ENCODE results near the gene VWA5B2.

VWA5B2 gene

DNA sequence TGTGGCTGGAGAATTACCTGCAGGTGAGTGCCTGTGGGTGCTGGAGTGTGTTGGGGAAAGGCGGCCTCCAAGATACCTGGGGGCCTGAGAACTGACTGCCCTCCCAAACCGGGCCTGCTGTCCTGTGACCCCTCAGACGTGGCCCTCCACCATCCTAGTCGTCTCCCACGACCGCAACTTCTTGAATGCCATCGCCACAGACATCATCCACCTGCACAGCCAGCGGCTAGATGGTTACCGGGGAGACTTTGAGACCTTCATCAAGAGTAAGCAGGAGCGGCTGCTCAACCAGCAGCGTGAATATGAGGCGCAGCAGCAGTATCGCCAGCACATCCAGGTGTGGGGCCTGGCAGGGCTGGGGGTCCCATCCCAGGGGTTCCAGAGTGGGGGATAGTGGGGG lies 40.0 kb upstream of the VWA5B2 start:
- Histone ChIP-seq H3K36me3 (ENCODE audit: control insufficient read depth in 5 of 5, insufficient read depth in 5 of 5, low read length in 5 of 5) (peaks cover 18 to 72% (median 62%) of the 10 kb centered on the region in 5 donors), H3K9ac (ENCODE audit: low read length in 5 of 5) (no peak overlapping the region)

DNA sequence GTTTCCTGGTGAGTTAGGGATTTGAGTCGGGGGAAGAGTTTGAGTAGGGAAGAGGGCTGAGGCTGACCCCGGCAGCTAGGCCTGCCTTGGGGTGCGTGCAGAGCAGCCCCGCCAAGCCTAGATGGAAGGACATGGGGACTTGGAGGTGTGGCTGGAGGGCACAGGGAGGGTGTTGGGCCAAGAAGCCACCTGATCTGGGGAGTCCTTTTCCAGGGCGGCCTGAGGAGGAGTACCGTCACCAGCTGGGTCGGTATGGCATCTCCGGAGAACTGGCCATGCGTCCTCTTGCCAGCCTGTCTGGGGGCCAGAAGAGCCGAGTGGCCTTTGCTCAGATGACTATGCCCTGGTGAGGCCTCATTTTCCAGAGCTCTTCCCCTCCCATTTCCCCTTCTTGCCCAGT lies 36.5 kb upstream of the VWA5B2 start:
- Histone ChIP-seq H3K9me3 (ENCODE audit: control insufficient read depth in 5 of 5, low read length in 5 of 5) (no peaks in the 10 kb centered on the region), H3K27me3 (ENCODE audit: control insufficient read depth in 5 of 5, insufficient read depth in 4 of 5, low read length in 5 of 5) (no peaks in the 10 kb centered on the region), H3K27ac (ENCODE audit: low read depth, low read length) (no peak overlapping the region), H3K36me3 (ENCODE audit: control insufficient read depth in 5 of 5, insufficient read depth in 5 of 5, low read length in 5 of 5) (peaks cover 18 to 87% (median 83%) of the 10 kb centered on the region in 5 donors), H3K4me3 (ENCODE audit: low read depth in 1 of 5, low read length in 5 of 5) (no peak overlapping the region), H3K9ac (ENCODE audit: low read length in 5 of 5) (no peak overlapping the region), H3K4me1 (ENCODE audit: control insufficient read depth in 5 of 5, insufficient read depth in 5 of 5, low read length in 5 of 5) (peaks cover 0 to 10% (median 3%) of the 10 kb centered on the region in 5 donors)

More for the DNA sequence above, 40.0 kb upstream of the VWA5B2 start:
- H3K4me1 ChIP-seq (ENCODE audit: control insufficient read depth in 5 of 5, insufficient read depth in 5 of 5, low read length in 5 of 5): peaks cover 3 to 38% (median 24%) of the 10 kb centered on the region in 5 donors
- H3K27me3 ChIP-seq (ENCODE audit: control insufficient read depth in 5 of 5, insufficient read depth in 4 of 5, low read length in 5 of 5): no peaks in the 10 kb centered on the region
- no peak overlapping the region for H3K4me3 ChIP-seq (ENCODE audit: low read depth in 1 of 5, low read length in 5 of 5)
- no peak overlapping the region for H3K27ac ChIP-seq (ENCODE audit: low read depth, low read length)
- H3K9me3 ChIP-seq (ENCODE audit: control insufficient read depth in 5 of 5, low read length in 5 of 5): no peaks in the 10 kb centered on the region

DNA sequence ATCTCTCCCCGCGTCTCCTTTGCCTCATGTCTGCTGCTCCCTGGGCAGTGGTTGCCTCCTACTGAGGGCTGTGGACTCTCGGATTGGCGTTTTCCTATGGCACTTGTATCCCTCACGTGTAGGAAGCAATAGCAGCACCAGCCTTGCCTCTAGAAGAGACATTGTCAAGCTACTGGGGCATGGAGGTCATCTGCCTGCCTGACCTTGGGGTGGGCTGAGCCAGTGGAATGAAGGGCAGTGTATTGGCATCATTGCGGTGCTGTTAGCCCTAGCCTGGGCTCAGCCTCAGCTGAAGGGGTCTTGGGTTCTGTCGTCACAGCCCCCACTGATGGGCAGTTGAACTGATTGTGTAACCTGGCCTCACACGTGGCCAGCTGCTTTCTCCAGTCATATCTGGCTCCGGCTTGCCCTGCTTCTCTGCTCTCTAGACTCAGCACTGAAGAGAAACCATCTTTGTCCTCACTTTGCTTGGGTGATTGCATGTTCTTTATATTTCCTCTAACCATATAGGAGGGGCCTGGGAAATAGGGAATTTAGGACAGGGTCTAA lies 35.3 kb upstream of the VWA5B2 start:
- Histone ChIP-seq H3K9ac (ENCODE audit: low read length in 5 of 5) (no peak overlapping the region), H3K4me1 (ENCODE audit: control insufficient read depth in 5 of 5, insufficient read depth in 5 of 5, low read length in 5 of 5) (no peaks in the 10 kb centered on the region), H3K36me3 (ENCODE audit: control insufficient read depth in 5 of 5, insufficient read depth in 5 of 5, low read length in 5 of 5) (peaks cover 18 to 76% (median 72%) of the 10 kb centered on the region in 5 donors), H3K9me3 (ENCODE audit: control insufficient read depth in 5 of 5, low read length in 5 of 5) (no peaks in the 10 kb centered on the region), H3K27ac (ENCODE audit: low read depth, low read length) (no peak overlapping the region), H3K27me3 (ENCODE audit: control insufficient read depth in 5 of 5, insufficient read depth in 4 of 5, low read length in 5 of 5) (no peaks in the 10 kb centered on the region), H3K4me3 (ENCODE audit: low read depth in 1 of 5, low read length in 5 of 5) (no peak overlapping the region)

DNA sequence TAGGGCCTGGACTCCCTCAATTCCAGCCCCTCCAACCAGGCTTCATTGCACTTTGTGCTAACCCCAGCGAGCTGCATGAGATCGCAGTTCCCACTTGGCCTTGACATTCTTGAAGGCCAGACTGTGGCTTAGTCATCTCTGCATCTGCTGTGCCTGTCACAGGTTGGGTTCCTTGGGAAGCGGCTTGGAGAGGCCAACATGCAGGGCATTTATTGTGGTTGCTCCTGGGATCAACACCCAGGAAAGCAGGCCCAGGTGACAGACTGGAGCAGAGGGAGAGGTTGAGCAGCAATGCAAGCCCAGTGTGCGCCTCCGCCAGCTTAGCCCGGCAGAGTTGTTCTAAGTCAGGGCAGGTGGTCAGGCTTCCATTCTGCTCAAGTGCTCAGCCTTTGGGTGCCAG lies 32.8 kb upstream of the VWA5B2 start:
- Histone ChIP-seq H3K36me3 (ENCODE audit: control insufficient read depth in 5 of 5, insufficient read depth in 5 of 5, low read length in 5 of 5) (peaks cover 5 to 51% (median 48%) of the 10 kb centered on the region in 5 donors), H3K4me1 (ENCODE audit: control insufficient read depth in 5 of 5, insufficient read depth in 5 of 5, low read length in 5 of 5) (no peaks in the 10 kb centered on the region), H3K9ac (ENCODE audit: low read length in 5 of 5) (no peak overlapping the region), H3K27me3 (ENCODE audit: control insufficient read depth in 5 of 5, insufficient read depth in 4 of 5, low read length in 5 of 5) (no peaks in the 10 kb centered on the region), H3K27ac (ENCODE audit: low read depth, low read length) (no peak overlapping the region), H3K4me3 (ENCODE audit: low read depth in 1 of 5, low read length in 5 of 5) (no peak overlapping the region), H3K9me3 (ENCODE audit: control insufficient read depth in 5 of 5, low read length in 5 of 5) (no peaks in the 10 kb centered on the region)

DNA sequence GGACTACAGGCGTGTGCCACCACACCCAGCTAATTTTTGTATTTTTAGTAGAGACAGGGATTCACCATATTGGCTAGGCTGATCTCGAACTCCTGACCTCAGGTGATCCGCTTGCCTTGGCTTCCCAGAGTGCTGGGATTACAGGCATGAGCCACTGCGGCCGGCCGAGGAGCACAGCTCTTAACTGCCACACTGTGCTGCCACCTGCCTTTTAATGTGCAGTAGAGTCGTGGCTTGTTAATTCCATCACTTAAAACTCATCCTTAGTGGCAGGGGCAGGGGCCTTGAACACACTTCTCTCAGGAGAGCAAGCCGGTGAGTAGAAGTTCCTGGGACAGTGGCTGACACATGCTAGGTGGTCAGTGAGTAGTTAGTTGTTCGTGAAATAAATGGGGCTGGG lies 30.9 kb upstream of the VWA5B2 start:
- Histone ChIP-seq H3K9ac (ENCODE audit: low read length in 5 of 5) (no peak overlapping the region), H3K27me3 (ENCODE audit: control insufficient read depth in 5 of 5, insufficient read depth in 4 of 5, low read length in 5 of 5) (peaks cover 0 to under 1% (median 0%) of the 10 kb centered on the region in 5 donors), H3K4me1 (ENCODE audit: control insufficient read depth in 5 of 5, insufficient read depth in 5 of 5, low read length in 5 of 5) (no peaks in the 10 kb centered on the region), H3K4me3 (ENCODE audit: low read depth in 1 of 5, low read length in 5 of 5) (no peak overlapping the region), H3K27ac (ENCODE audit: low read depth, low read length) (no peak overlapping the region), H3K36me3 (ENCODE audit: control insufficient read depth in 5 of 5, insufficient read depth in 5 of 5, low read length in 5 of 5) (peaks cover 0 to 31% (median 30%) of the 10 kb centered on the region in 5 donors), H3K9me3 (ENCODE audit: control insufficient read depth in 5 of 5, low read length in 5 of 5) (no peaks in the 10 kb centered on the region)

DNA sequence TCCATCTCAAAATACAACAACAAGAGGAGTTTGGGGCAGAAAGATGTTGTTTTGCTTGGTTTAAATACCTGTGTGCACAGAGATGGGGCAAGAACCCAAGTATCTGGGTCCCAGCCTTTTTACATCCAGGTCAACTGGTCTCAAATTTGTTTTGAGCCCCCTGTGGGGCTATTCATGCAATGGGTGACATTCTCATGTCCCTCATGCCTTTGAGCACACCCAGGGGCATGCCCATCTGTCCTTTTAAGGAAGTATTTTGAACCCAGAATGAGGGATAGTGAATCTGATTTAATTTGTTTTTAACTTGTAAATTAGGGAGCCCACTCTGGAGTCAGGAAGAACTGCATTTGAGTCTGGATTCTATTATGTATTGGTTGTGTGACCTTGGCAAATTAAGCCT lies 28.6 kb upstream of the VWA5B2 start:
- H3K9ac ChIP-seq (ENCODE audit: low read length in 5 of 5): no peak overlapping the region
- no peak overlapping the region for H3K27ac ChIP-seq (ENCODE audit: low read depth, low read length)
- H3K4me1 ChIP-seq (ENCODE audit: control insufficient read depth in 5 of 5, insufficient read depth in 5 of 5, low read length in 5 of 5): no peaks in the 10 kb centered on the region
- H3K4me3 ChIP-seq (ENCODE audit: low read depth in 1 of 5, low read length in 5 of 5): no peak overlapping the region
- peaks cover 0 to 3% (median 0%) of the 10 kb centered on the region in 5 donors for H3K27me3 ChIP-seq (ENCODE audit: control insufficient read depth in 5 of 5, insufficient read depth in 4 of 5, low read length in 5 of 5)
- peaks cover 0 to 9% (median 8%) of the 10 kb centered on the region in 5 donors for H3K36me3 ChIP-seq (ENCODE audit: control insufficient read depth in 5 of 5, insufficient read depth in 5 of 5, low read length in 5 of 5)
- H3K9me3 ChIP-seq (ENCODE audit: control insufficient read depth in 5 of 5, low read length in 5 of 5): no peaks in the 10 kb centered on the region

DNA sequence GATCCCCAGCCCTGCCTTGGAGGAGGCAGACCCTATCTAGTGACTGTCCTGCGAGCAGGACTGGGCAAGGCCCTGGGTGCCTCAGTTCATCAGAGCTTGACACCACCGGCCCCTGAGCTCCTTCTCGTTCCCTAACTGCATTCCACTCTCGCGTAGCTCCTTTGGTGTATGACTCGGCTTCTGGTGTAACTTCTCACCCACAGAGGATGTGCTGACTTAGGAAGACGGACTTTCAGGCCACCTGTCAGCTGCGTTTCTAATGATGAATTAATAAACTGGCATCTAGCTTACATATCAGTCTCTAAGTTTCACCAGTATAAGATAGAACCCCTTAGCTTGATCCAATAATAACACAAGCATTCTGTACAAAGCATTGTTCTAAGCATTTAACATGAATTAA lies 25.9 kb upstream of the VWA5B2 start:
- Histone ChIP-seq H3K9me3 (ENCODE audit: control insufficient read depth in 5 of 5, low read length in 5 of 5) (no peaks in the 10 kb centered on the region), H3K27ac (ENCODE audit: low read depth, low read length) (no peak overlapping the region), H3K36me3 (ENCODE audit: control insufficient read depth in 5 of 5, insufficient read depth in 5 of 5, low read length in 5 of 5) (no peaks in the 10 kb centered on the region), H3K9ac (ENCODE audit: low read length in 5 of 5) (no peak overlapping the region), H3K27me3 (ENCODE audit: control insufficient read depth in 5 of 5, insufficient read depth in 4 of 5, low read length in 5 of 5) (peaks cover 0 to 8% (median 2%) of the 10 kb centered on the region in 5 donors), H3K4me3 (ENCODE audit: low read depth in 1 of 5, low read length in 5 of 5) (no peak overlapping the region), H3K4me1 (ENCODE audit: control insufficient read depth in 5 of 5, insufficient read depth in 5 of 5, low read length in 5 of 5) (no peaks in the 10 kb centered on the region)

DNA sequence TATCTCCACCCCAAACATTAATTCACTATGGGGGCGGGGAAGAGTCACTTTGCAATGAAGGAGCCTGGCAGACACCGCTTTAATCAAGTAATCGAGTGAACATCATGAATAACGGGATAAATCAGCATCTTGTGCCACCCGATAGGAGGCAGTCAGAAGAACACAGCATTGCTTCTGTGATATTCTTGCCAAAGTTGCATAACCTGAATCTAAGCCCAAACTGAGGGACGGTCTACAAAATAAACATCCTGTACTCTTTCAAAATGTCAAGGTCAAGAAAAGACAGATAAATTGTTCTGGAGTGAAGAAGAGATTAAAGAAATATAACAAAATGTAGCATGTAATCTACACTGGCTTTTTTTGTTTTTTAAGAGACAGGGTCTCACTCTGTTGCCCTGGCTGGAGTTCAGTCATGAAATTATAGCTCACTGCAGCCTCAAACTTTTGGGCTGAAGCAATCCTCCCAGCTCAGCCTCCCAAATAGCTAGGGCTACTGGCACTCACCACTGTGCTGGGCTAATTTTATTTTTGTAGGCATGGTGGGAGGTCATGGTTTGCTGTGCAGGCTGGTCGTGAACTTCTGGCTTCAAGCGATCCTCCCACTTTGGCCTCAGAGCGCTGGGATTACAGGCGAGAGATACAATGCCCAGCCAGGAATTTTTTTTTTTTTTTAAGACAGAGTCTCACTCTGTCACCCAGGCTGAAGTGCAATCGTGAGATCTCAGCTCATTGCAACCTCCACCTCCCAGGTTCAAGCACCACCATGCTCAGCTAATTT lies 20.1 kb upstream of the VWA5B2 start:
- Histone ChIP-seq H3K27ac (ENCODE audit: low read depth, low read length) (no peak overlapping the region), H3K27me3 (ENCODE audit: control insufficient read depth in 5 of 5, insufficient read depth in 4 of 5, low read length in 5 of 5) (peaks cover 0 to 6% (median 0%) of the 10 kb centered on the region in 5 donors), H3K36me3 (ENCODE audit: control insufficient read depth in 5 of 5, insufficient read depth in 5 of 5, low read length in 5 of 5) (no peaks in the 10 kb centered on the region), H3K4me1 (ENCODE audit: control insufficient read depth in 5 of 5, insufficient read depth in 5 of 5, low read length in 5 of 5) (no peaks in the 10 kb centered on the region), H3K9ac (ENCODE audit: low read length in 5 of 5) (no peak overlapping the region), H3K4me3 (ENCODE audit: low read depth in 1 of 5, low read length in 5 of 5) (no peak overlapping the region), H3K9me3 (ENCODE audit: control insufficient read depth in 5 of 5, low read length in 5 of 5) (no peaks in the 10 kb centered on the region)

DNA sequence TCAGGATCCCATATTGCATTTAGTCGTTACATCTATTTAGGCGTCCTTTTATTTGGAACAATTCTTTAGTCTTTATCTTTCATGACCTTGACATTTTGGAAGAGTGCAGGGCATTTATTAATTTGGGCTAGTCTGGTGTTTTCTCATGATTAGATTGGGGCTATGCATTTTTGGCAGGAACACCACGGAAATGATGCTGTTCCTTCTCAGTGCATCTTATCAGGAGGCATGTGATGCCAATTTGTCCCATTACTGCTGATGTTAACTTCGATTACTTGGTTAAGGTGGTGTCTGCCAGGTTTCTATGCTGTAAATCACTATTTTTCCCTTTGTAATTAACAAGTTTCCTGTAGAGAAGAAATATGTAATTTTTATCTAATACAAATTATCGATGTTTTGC lies 18.1 kb upstream of the VWA5B2 start:
- Histone ChIP-seq H3K9ac (ENCODE audit: low read length in 5 of 5) (no peak overlapping the region), H3K4me3 (ENCODE audit: low read depth in 1 of 5, low read length in 5 of 5) (no peak overlapping the region), H3K27ac (ENCODE audit: low read depth, low read length) (no peak overlapping the region), H3K27me3 (ENCODE audit: control insufficient read depth in 5 of 5, insufficient read depth in 4 of 5, low read length in 5 of 5) (peaks cover 0 to 5% (median 0%) of the 10 kb centered on the region in 5 donors), H3K9me3 (ENCODE audit: control insufficient read depth in 5 of 5, low read length in 5 of 5) (no peaks in the 10 kb centered on the region), H3K4me1 (ENCODE audit: control insufficient read depth in 5 of 5, insufficient read depth in 5 of 5, low read length in 5 of 5) (peaks cover 0 to 4% (median 0%) of the 10 kb centered on the region in 5 donors), H3K36me3 (ENCODE audit: control insufficient read depth in 5 of 5, insufficient read depth in 5 of 5, low read length in 5 of 5) (no peaks in the 10 kb centered on the region)

DNA sequence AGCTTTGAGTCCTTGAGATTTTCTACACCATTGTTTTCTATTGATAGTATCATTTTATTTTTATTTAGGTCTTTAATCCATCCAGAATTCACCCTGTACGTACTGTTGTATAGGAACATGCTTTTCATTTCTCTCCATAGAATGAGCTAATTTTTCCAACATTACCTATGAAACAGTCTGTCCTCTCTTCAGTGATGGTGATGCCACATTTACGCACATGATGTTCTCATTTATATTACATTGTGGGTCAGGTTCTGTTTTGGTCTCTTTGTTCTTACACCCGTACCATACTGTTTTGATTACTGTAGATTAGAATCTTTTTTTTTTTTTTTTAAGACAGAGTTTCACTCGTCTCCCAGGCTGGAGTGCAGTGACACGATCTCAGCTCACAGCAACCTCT lies 17.7 kb upstream of the VWA5B2 start:
- Histone ChIP-seq H3K4me1 (ENCODE audit: control insufficient read depth in 5 of 5, insufficient read depth in 5 of 5, low read length in 5 of 5) (peaks cover 0 to 4% (median 0%) of the 10 kb centered on the region in 5 donors), H3K9me3 (ENCODE audit: control insufficient read depth in 5 of 5, low read length in 5 of 5) (no peaks in the 10 kb centered on the region), H3K9ac (ENCODE audit: low read length in 5 of 5) (no peak overlapping the region), H3K27ac (ENCODE audit: low read depth, low read length) (no peak overlapping the region), H3K36me3 (ENCODE audit: control insufficient read depth in 5 of 5, insufficient read depth in 5 of 5, low read length in 5 of 5) (no peaks in the 10 kb centered on the region), H3K4me3 (ENCODE audit: low read depth in 1 of 5, low read length in 5 of 5) (no peak overlapping the region), H3K27me3 (ENCODE audit: control insufficient read depth in 5 of 5, insufficient read depth in 4 of 5, low read length in 5 of 5) (peaks cover 0 to 4% (median 0%) of the 10 kb centered on the region in 5 donors)
